ENCODE results near the gene TACO1.

TACO1 gene

DNA sequence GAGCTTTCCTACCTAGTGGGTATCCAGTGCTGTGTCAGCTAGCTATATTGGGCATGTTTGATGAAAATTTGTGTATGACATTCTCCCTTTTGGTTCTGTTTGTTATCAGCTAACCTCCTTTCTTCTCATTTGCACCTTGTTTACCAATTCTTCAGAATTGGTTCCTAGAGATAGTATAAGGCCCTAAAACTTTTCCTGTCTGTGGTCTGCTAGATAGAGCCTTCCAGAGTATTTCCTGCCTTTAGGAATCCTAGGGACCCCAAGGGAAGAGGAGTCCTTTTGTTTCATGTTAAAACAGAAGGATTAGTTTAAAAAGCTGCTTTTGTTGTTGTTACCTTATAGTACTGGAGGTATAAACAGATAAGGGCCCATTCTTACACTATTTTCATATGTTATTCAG, 33.0 kb downstream of the TACO1 start:
- Histone ChIP-seq H3K4me3 (no peak overlapping the region), H3K4me2 (peak overlapping the region; percentile 54), H3K36me3 (peaks cover 70% of the 10 kb centered on the region), H3K27ac (peak overlapping the region; percentile 19; the same call in 1 of the 2 replicates), H3K9ac (0 out of 2 replicates have a peak overlapping the region, but pooled peaks have one; percentile 8), H3K9me3 (no peaks in the 10 kb centered on the region), H3K27me3 (no peaks in the 10 kb centered on the region), H3K4me1 (peaks cover 18% of the 10 kb centered on the region), H4K20me1 (peaks cover 67% of the 10 kb centered on the region)
- TF ChIP-seq Cebpa-rat (IDR thresholded peaks at IDR 0.05), result no peak

DNA sequence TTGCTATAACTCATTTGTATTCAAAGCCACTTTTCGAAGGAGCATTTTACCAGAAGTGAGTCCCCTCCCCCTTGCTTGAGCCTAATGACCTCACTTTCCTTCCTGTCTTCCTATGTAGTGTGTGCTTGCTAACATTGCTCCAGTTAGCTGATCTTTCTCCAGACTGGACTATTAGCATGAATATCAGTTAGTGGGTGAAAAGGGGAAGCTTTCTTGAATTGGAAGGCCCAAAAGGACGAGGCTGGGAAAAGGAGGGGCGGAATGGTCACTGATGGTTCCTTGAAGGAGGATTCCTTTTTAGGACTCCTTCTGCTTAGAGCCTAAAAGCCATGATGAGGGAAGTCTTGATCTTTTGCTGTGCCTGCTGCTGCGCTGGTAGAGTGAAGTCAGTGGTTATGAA, 33.5 kb downstream of the TACO1 start:
- Histone ChIP-seq H3K4me2 (peak overlapping the region; percentile 54), H3K4me3 (no peak overlapping the region), H4K20me1 (peaks cover 63% of the 10 kb centered on the region), H3K36me3 (peaks cover 74% of the 10 kb centered on the region), H3K9ac (0 out of 2 replicates have a peak overlapping the region, but pooled peaks have one; percentile 8), H3K9me3 (no peaks in the 10 kb centered on the region), H3K27ac (peak overlapping the region; percentile 19; the same call in 1 of the 2 replicates), H3K27me3 (no peaks in the 10 kb centered on the region), H3K4me1 (peaks cover 18% of the 10 kb centered on the region)
- TF ChIP-seq Cebpa-rat (IDR thresholded peaks at IDR 0.05), result no peak

DNA sequence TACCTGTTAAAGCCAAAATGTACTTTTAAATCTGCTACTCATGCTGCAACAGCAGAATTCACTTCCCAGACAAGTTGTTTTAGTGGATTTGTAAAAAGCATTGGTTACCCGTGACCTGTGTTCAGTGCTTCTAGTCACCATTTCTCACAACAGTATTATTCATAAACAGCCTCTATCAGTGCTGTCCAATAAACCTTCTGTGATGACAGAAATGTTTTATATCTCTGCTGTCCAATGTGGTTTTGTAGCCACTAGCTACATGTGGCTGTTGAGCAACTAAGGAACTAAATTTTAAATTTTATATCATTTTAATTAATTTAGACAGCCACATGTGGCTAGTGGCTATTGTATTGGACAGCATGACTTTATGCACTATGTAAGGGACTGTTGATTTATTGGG, 34.1 kb downstream of the TACO1 start:
- Histone ChIP-seq H3K27ac (no peak overlapping the region), H4K20me1 (peaks cover 56% of the 10 kb centered on the region), H3K36me3 (peaks cover 74% of the 10 kb centered on the region), H3K9ac (no peak overlapping the region), H3K4me2 (no peak overlapping the region), H3K9me3 (no peaks in the 10 kb centered on the region), H3K4me1 (peaks cover 18% of the 10 kb centered on the region), H3K4me3 (no peak overlapping the region), H3K27me3 (no peaks in the 10 kb centered on the region)
- TF ChIP-seq Cebpa-rat (IDR thresholded peaks at IDR 0.05), result no peak

DNA sequence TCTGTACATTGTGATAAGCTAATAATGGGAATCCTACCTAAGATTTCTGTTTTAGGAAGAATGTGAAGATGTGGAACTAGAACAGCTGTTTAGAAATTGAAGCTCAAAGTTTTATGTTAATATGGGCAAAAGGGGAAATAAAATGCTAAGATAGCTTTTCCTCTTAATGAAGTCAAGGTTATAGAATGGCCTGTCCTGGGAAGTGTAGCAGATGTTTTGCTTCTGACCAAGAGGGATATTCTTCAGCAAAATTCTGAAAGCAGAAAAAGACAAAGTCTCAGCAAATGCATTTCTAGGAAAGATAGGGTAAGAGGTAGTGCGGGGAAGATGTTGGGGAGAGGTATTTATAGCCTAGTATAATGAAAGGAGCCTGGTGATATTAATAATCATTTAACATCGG, 34.6 kb downstream of the TACO1 start:
- no peak overlapping the region for H3K4me3 ChIP-seq
- no peaks in the 10 kb centered on the region for H3K27me3 ChIP-seq
- H3K36me3 ChIP-seq, result peaks cover 74% of the 10 kb centered on the region
- no peak for TF ChIP-seq Cebpa-rat (IDR thresholded peaks at IDR 0.05)
- no peak overlapping the region for H3K9ac ChIP-seq
- no peak overlapping the region for H3K27ac ChIP-seq
- H3K9me3 ChIP-seq, result no peaks in the 10 kb centered on the region
- H4K20me1 ChIP-seq, result peaks cover 51% of the 10 kb centered on the region
- H3K4me1 ChIP-seq, result peaks cover 18% of the 10 kb centered on the region
- H3K4me2 ChIP-seq, result no peak overlapping the region

DNA sequence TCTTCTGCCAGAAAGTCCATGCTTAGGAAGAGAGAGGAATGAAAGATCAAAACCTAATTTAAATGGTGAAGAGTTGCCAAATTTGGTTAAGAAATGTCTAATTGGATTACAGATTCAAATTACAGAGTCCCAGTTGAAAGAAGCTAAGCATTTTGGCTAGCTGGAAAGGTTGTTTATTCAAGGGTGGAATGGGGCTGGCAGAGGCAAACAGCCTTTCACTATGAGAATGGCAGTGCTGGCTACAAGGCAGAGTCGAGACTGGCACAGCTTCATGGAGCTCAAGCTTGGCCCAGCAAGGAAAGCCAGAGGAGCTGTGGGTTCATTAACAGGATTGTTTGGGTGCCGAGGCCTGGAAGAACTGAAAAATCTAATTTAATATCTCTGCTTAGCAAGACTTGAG, 35.1 kb downstream of the TACO1 start:
- Histone ChIP-seq H3K27ac (no peak overlapping the region), H3K4me2 (no peak overlapping the region), H3K27me3 (no peaks in the 10 kb centered on the region), H3K9ac (no peak overlapping the region), H3K4me3 (no peak overlapping the region), H3K36me3 (peaks cover 74% of the 10 kb centered on the region), H3K4me1 (peaks cover 18% of the 10 kb centered on the region), H4K20me1 (peaks cover 49% of the 10 kb centered on the region), H3K9me3 (no peaks in the 10 kb centered on the region)
- TF ChIP-seq Cebpa-rat (IDR thresholded peaks at IDR 0.05), result no peak

DNA sequence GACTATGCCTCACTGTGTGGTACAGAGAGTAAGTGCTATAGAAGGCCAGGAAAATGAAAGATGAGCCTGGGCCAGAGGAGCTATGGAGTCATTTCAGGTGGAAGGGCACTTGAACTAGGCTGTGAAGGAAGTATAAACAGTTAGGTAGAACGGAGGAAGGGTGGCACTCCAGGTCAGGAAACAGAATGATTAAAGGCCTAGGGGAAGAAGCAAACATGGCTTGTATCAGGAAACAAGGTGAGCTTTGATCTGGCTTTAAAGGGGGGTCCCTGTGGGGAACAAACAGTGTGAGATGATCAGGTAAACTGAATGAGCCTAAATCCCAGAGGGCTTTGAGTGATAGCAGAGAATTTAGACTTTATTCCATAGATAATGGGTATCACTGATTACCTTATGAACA, 38.4 kb downstream of the TACO1 start:
- no peak overlapping the region for H3K4me3 ChIP-seq
- TF ChIP-seq Cebpa-rat (IDR thresholded peaks at IDR 0.05), result no peak
- peaks cover 26% of the 10 kb centered on the region; the same call in 1 of the 2 replicates for H4K20me1 ChIP-seq
- peaks cover 3% of the 10 kb centered on the region for H3K4me1 ChIP-seq
- no peak overlapping the region for H3K4me2 ChIP-seq
- no peak overlapping the region for H3K27ac ChIP-seq
- no peaks in the 10 kb centered on the region for H3K9me3 ChIP-seq
- H3K27me3 ChIP-seq, result no peaks in the 10 kb centered on the region
- no peak overlapping the region for H3K9ac ChIP-seq
- H3K36me3 ChIP-seq, result peaks cover 67% of the 10 kb centered on the region

DNA sequence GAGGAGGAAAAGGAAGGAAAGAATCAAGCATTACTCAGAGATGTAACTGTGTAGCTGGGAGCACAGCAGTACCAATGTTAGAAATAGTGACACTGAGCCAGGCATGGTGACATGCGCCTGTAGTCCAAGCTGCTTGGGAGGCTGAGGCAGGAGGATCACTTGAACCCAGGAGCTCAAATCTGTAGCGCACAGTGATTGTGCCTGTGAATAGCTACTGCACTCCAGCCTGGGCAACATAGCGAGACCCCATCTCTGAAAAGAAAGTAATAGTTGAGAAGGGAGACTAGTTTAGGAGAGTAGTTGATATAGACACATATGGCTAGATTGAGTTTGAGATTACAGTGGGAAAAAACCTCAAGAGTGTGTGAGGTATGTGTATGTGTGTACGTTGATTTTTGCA, 39.3 kb downstream of the TACO1 start:
- no peak overlapping the region for H3K9ac ChIP-seq
- H3K36me3 ChIP-seq, result peaks cover 62% of the 10 kb centered on the region
- no peak overlapping the region for H3K27ac ChIP-seq
- TF ChIP-seq Cebpa-rat (IDR thresholded peaks at IDR 0.05), result no peak
- no peaks in the 10 kb centered on the region for H3K4me1 ChIP-seq
- no peak overlapping the region for H3K4me2 ChIP-seq
- no peak overlapping the region for H3K4me3 ChIP-seq
- no peaks in the 10 kb centered on the region for H3K27me3 ChIP-seq
- peaks cover 19% of the 10 kb centered on the region; the same call in 1 of the 2 replicates for H4K20me1 ChIP-seq
- no peaks in the 10 kb centered on the region for H3K9me3 ChIP-seq

DNA sequence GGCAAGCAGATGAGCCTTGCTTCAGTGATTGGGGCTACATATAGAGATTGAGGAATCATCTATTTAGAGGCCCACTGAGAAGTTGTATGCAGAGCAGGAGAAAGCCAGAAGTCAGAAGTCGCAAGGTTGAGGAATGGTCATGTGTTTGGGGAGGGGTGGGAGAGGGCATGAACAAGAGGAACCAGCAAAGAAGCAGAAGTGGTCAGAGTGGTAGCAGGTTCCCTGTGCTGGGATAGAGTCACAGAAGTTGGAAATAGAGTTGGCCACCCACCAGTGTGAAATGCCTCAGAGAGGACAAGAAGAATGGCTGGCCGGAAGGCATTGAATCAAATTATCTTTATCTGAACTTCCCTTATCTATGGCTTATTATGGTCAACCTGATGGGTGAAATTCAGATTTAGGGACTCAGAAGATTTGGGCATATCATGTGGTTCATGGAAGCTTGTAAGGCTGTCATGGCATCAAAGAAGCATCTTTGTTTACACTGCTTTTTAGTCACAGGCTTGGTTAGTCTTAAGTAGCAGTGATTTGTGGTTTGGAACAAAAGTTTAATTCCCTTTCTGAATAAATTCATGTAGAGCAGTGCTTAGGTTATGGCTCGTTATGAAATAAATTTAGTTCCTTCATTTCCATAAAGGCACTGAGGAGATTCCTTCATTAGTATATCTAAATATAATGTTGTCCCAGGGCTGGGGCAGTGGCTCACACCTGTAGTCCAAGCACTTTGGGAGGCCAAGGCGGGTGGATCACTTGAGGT, 41.2 kb downstream of the TACO1 start:
- Histone ChIP-seq H3K4me3 (no peak overlapping the region), H3K27ac (no peak overlapping the region), H3K4me1 (no peaks in the 10 kb centered on the region), H4K20me1 (peaks cover 33% of the 10 kb centered on the region; the same call in 1 of the 2 replicates), H3K36me3 (peaks cover 62% of the 10 kb centered on the region), H3K9ac (no peak overlapping the region), H3K27me3 (no peaks in the 10 kb centered on the region), H3K4me2 (no peak overlapping the region), H3K9me3 (no peaks in the 10 kb centered on the region)
- TF ChIP-seq Cebpa-rat (IDR thresholded peaks at IDR 0.05), result no peak

DNA sequence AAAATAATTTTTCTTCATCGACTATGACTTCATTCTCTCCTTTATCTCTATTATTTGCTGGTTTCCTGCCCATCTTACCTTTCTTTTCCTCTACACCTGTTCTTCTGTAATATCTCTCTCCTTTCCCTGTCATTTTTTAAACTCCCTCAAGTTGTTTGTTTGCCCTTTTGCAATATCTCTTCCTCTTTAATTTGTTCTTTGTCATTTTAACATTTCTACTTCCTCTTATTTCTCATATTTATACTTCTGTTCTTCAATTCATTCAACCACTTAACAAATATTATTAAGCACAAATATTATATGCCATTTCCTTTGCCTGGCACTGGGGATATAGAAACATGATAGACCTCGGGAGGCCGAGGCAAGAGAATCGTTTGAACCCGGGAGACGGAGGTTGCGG, 44.2 kb downstream of the TACO1 start:
- H3K9me3 ChIP-seq, result no peaks in the 10 kb centered on the region
- peaks cover 69% of the 10 kb centered on the region for H3K36me3 ChIP-seq
- TF ChIP-seq Cebpa-rat (IDR thresholded peaks at IDR 0.05), result no peak
- H3K4me2 ChIP-seq, result no peak overlapping the region
- no peak overlapping the region for H3K4me3 ChIP-seq
- no peak overlapping the region for H3K9ac ChIP-seq
- H3K4me1 ChIP-seq, result peaks cover 7% of the 10 kb centered on the region
- no peaks in the 10 kb centered on the region for H3K27me3 ChIP-seq
- no peak overlapping the region for H3K27ac ChIP-seq
- peaks cover 43% of the 10 kb centered on the region; the same call in 1 of the 2 replicates for H4K20me1 ChIP-seq

DNA sequence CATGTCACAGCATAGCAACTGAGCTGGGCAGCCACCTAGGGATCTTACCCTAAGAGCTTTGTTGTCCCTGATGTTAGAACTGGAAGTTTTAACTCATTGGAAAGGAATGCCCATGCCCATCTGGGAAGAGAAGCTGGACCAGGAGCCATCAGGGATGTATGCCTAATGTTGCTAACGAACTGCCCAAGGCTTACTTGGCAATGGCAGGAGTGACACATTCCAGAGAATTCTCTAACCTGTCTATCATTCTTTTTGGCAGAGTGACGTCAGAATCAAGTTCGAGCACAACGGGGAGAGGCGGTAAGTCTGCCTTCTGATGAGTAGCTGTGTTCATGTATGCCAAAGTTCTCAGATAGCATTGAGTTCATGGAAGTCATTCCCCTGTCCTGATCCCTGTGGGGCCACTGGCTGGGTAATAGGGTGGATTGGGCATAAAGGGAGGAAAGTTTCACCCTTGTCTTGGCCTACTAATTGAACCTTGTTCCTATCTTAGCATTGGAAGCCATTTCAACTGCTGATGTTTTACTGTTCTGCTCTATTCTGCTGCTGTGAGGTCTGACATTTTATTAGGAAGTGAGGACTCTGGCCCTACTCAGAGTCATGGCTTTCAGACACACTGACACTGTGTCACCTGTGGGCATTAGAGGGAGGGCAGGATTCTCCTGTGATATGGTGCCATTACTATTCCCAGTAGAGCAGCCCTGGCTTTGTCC, 45.2 kb downstream of the TACO1 start:
- Histone ChIP-seq H3K4me3 (no peak overlapping the region), H3K27ac (no peak overlapping the region), H3K36me3 (peaks cover 77% of the 10 kb centered on the region), H3K4me2 (no peak overlapping the region), H3K27me3 (no peaks in the 10 kb centered on the region), H3K4me1 (peaks cover 9% of the 10 kb centered on the region), H4K20me1 (peaks cover 49% of the 10 kb centered on the region; the same call in 1 of the 2 replicates), H3K9ac (no peak overlapping the region), H3K9me3 (no peaks in the 10 kb centered on the region)
- no peak for TF ChIP-seq Cebpa-rat (IDR thresholded peaks at IDR 0.05)
